Breast epithelium (tissue), 3 donors: ENCODE data around the gene IFT27.

Experiments used
- POLR2A ChIP-seq: fragments of 450-650 bp; IDR thresholded peaks from one replicate; pipeline ENCODE4 v1.6.1; 2016; ENCODE audit warnings: antibody characterized with exemption, mild to moderate bottlenecking, moderate library complexity
- POLR2AphosphoS5 ChIP-seq, 3 donors: sonication (generic); formaldehyde crosslinking; IDR thresholded peaks; one replicate each; pipeline ENCODE4 v1.6.1; 2017; ENCODE audit warnings: antibody characterized with exemption in 3 of 3
- TF ChIP-seq, protein P1 (sequence below), 3 donors: fragments of 450-650 bp; IDR thresholded peaks; one replicate each; pipeline ENCODE4 v1.5.1; 2016 to 2017; ENCODE audit warnings: antibody characterized with exemption in 3 of 3, mild to moderate bottlenecking in 3 of 3, moderate library complexity in 3 of 3

DNA sequence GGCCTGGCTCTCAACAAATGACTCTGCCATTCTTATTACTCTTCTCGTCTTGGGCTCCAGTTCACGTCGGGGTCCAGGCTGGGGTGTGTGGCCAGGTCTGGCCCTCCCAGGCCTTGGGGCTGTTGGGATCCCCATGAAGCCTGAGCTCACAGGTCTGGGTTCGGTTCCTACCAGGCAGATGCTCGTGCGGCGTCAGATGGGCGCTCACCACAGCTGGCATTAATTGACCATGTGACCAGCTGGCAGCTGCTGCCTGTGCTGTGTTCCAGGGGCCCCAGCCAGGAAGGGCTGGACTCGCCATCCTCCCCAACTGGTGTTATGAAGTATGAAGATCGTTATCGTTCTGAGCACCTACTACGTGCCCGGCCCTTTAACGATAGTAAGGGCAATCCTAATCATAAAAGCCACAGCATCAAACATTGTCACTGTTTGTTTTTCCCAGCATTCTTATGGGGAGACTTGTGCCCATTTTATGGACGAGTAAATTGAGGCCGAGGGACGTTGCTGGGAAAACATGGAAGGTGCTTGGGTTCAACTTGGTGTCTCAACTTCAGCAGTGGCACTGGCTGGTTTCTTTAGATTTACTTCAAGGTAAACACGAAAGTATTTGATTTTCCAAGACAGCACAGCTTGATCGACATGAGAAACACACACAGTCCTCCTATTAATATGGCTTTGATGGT is 45.6 kb downstream of the IFT27 start:
- TF ChIP-seq, protein P1, sequence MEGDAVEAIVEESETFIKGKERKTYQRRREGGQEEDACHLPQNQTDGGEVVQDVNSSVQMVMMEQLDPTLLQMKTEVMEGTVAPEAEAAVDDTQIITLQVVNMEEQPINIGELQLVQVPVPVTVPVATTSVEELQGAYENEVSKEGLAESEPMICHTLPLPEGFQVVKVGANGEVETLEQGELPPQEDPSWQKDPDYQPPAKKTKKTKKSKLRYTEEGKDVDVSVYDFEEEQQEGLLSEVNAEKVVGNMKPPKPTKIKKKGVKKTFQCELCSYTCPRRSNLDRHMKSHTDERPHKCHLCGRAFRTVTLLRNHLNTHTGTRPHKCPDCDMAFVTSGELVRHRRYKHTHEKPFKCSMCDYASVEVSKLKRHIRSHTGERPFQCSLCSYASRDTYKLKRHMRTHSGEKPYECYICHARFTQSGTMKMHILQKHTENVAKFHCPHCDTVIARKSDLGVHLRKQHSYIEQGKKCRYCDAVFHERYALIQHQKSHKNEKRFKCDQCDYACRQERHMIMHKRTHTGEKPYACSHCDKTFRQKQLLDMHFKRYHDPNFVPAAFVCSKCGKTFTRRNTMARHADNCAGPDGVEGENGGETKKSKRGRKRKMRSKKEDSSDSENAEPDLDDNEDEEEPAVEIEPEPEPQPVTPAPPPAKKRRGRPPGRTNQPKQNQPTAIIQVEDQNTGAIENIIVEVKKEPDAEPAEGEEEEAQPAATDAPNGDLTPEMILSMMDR (IDR thresholded peaks at IDR 0.05): no peak
- TF ChIP-seq POLR2A (no peak), POLR2AphosphoS5 (IDR thresholded peaks at IDR 0.05) (no peak)
